Mesenteric fat pad (tissue), 1 donor: Measurements from ENCODE around the gene OSBPL2. TPM values are rescaled to one million over a fixed set of nuclear protein-coding genes. Genes with fewer than 3 reads are reported as not detected.

Source experiments
- DNase-seq: peaks from one replicate; pipeline ENCODE4 v3.0.0-alpha.2; 2020; ENCODE audit warnings: low spot score
- total RNA-seq: library from RNA; stranded (reverse); fragmentation: NEBNext Ultra II Directional; extraction: Animal tissue kit (Norgen Biotek cat#: 25700); gene quantifications from one replicate; pipeline ENCODE4 v1.2.1, GENCODE V29; 2021
- donor health status: DM: yes; HTN: yes; CAD: no.

The OSBPL2 gene
- total RNA-seq, 1 donor from 2014 or later = 38.1 TPM

DNA sequence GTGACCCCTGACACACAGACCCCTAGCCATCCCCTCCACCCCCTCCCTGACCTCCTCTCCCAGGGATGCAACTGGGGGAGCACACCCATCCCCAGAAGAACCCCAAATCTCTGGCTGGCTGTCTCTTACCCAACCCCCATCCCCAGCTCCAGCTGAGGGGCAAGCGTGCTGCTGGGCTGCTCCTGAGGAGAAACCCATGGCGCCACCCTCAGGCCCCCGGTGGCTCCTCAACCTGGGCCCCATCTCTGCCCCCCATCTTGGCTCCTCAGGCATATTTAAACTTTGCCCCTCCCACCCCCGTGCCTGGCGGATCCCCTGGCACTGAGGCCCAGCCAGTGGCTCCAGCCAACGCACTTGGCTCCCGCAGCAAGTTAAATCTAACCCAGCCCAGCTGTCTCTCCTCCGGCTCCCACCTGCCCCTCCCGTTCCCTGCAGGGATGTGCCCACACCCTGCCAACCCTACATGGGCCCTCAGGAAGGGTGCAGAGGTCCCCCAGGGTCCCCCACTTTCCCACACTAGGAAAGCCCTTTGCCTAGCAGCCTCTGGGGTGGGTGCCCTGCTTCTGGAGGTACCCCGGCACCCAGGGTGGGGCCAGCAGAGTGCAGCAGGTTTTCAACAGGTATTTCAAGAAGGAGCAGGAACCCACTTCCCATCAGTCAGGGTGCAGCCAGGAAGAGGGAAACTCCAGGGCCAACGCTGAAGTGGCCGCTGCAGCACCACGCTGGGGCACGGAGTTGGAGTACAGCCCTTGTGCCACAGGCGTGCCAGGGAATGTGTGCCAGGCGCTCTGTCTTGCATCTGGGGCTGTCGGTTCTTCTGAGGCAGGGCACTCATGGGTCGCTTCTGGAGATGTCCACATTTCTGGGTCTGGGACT is 5.3 kb upstream of the OSBPL2 start:
- no peak for DNase-seq

DNA sequence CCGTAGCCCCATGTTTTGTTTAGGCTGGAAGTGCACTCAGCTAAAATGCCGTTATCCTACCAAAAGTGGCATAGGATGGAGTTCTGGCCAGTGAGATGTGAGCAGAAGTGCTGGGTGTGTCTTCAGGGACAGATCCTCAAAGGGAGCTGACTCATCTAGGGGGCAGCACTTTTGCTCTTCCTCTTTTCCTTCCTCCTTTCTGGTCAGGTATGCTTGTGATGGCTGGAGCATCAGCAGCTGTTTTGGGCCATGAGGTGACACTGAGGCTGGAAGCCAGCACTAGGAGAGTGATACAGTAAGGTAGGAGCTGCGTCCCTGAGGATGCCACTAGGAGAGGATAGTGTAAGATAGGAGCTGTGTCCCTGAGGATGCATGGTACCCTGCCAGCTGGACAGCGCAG is 4.6 kb upstream of the OSBPL2 start:
- DNase-seq = no peak

DNA sequence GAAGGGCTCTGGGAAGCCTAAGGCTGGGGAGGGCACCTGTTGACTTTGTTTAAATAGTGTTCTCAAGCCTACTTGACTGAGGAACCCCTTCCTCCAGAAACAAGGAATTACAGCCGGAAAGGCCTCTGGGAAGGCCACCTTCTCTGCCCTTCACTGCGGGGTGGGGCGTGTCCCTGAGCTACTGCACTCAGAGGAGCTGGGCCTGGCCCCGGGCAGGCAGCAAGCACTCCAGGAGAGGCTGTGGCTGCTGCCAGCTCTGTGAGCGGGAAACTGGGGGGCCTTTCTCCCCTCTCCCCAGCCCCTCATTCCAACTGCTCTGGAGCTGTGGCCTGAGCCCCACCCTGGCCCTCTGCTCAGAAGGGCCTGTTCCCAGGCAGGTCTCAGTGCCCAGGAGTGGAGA is 4.0 kb upstream of the OSBPL2 start:
- DNase-seq = no peak

DNA sequence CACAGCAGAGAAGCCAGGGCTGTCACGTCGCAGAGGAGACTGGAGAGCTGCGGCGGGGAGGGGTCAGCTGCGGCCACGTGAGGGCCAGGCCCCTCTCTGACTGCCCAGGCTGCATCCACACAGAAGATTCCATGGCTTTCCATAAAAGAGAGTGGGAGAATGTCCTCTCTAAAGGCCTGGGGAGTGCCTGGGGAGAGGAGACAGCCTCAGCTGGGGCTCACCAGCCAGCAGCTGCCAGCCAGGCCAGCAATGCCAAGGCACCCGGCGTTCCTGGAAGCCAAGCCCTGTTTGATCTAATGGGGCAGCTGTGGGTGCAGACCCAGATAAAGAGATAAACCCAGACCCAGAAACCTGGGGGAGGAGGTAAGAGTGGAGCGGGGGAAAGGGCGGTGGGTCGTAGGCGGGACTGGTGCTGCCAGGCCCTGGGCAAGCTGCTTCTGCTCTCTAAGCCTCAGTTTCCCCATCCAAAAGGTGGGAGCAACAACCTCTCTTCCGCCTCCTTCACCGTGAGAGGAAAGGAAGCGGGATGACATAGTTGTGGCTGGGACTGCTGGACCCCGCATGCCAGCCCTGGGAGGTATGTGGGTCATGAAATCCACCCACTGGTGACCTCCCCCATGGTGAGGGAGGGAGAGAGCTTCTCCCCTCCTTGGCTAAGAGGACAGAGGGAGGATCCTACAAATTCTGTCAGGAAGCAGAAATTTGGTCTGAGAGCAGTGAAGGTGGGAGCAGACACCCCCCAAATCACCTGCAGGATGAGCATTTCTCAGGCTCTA is 3.1 kb upstream of the OSBPL2 start:
- DNase-seq = no peak

GRCh38 chr20:62235777-62236157 is 2.6 kb upstream of the OSBPL2 start:
- no peak for DNase-seq

GRCh38 chr20:62236200-62236599 is 2.1 kb upstream of the OSBPL2 start:
- DNase-seq = no peak

GRCh38 chr20:62236766-62237513 is 1.4 kb upstream of the OSBPL2 start:
- no peak for DNase-seq

DNA sequence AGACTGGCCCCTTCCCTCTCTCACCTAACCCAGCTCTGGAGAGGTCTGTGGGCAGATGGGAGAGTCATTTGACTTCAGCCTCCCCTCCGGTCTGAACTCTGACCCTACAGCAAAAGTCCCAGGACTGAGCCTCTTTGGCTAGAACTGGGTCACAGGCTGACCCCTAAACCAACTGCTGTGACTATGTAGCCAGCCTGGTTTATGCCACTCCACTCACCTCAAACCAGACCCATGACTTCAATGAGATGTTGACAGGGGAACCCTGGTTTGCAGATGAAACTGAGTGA is 864 bp upstream of the OSBPL2 start:
- no peak for DNase-seq

DNA sequence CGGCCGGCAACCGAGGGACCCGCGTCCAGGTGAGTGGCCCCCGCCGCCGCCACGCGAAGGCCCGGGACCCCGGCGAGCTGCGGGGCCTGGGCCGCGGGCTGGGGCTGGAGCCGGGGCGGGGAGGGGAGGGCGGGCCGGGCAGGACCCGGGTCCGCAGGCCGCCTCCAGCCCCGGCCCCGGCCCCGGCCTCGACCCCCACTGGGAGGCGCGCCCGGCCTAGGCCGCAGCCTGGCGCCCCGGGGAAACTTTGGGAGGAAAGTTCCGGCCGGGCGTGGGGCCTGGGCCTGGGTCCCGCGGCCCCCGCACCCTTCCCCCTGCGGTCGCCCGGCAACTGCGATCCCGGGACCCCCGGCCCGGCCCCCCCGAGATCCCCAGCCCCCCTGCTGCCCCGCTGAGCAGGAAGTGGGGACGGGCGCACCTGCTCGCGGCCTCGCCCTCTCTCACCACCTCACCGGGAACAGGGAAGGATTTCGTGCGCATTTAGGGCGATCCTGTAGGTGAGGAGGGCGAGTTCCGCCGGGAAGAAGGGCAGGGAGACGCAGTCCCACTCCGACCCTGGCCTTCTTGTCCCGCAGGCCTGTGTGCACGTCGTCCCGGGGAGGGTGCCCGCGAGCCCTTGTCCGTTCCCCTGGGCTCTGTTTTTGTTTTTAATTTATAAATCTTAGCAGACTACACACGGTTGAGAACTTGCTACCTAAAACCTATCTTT is 402 bp downstream of the OSBPL2 start:
- DNase-seq = no peak

GRCh38 chr20:62239278-62239879 is 1.1 kb downstream of the OSBPL2 start:
- DNase-seq = no peak

DNA sequence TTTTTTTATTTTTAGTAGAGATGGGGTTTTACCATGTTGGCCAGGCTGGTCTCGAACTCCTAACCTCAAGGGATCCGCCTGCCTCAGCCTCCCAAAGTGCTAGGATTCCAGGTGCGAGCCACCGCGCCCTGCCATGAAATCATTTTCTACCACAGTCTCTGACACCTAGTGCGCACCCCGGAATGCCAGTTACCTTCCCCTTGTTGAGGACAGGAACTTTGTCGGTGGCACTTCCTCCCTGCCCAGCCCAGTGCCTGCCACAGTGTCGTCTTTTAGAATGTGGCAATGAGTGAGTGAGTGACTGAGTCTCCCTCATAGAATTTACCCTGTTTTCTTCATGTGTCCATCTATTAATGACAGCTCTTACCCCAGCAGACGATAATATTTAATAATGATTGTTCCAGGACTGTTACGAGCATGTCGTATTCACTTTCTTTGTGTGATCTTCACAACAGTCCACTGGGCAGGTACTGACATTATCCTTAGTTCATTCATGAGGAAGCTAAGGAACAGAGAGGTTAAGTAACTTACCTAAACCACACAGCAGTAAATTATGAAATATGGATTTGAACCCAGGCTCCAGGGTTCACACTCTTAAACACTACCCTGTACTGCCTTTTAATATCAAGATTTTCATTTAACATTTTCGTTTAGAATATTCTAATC is 1.8 kb downstream of the OSBPL2 start:
- no peak for DNase-seq

GRCh38 chr20:62241506-62241905 is 3.2 kb downstream of the OSBPL2 start:
- no peak for DNase-seq

GRCh38 chr20:62242176-62242575 is 3.9 kb downstream of the OSBPL2 start:
- no peak for DNase-seq

- DNase-seq = no peak
Measured at GRCh38 chr20:62243106-62243505, 4.8 kb downstream of the OSBPL2 start.

GRCh38 chr20:62243906-62244515 is 5.7 kb downstream of the OSBPL2 start:
- DNase-seq = no peak

- no peak for DNase-seq
Measured at GRCh38 chr20:62244644-62245108, 6.4 kb downstream of the OSBPL2 start.

GRCh38 chr20:62245911-62246280 is 7.6 kb downstream of the OSBPL2 start:
- DNase-seq = no peak

- DNase-seq = no peak
Measured at GRCh38 chr20:62246431-62246830, 8.1 kb downstream of the OSBPL2 start.

DNA sequence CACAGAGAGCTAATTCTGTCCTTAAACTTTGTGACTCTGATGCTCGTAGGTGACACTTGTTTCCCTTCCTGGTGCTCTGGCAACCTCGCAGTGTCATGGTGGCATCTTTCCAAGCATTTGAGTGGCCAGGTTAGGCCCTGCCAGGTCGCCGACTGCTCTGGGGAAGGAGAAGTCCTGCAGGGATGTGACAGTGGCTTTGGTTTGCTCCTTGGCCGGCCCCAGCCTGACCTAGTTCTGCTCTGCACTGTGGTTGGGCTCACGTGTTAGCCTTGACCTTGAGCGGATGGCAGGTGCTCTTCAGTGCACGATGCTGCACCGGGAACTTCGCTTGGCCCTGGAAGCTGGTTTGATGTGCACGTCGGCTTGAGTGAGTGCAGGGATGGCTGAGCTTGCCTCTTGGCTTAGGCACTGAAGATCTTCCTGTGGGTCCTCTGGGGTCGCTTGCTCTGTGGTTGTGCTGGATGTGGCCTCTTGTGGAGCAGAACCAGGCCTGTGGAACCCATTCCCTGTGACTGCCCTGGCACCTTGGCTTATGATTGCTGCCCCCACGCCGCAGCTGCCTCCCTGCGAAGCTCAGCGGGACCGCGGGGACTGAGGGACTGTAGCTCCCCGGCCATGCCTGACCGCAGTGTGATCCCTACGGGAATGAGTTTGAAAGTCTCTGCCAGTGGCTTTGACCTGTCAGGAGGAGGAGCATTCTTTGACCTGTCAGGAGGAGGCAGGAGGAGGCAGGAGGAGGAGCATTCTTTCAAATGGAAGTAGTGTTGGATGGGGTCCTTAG is 8.7 kb downstream of the OSBPL2 start:
- DNase-seq = no peak
